ENCODE data around the gene TEX14. TPM values are rescaled to one million over a fixed set of nuclear protein-coding genes. Genes with fewer than 3 reads are reported as not detected.

The TEX14 gene
- total and polyA plus RNA-seq, 10 of the 15 experiments (the other 5 are each of a cell fraction or from before 2014, with no cell fraction given) = 0.15 to 1.3 (median 0.66) TPM

DNA sequence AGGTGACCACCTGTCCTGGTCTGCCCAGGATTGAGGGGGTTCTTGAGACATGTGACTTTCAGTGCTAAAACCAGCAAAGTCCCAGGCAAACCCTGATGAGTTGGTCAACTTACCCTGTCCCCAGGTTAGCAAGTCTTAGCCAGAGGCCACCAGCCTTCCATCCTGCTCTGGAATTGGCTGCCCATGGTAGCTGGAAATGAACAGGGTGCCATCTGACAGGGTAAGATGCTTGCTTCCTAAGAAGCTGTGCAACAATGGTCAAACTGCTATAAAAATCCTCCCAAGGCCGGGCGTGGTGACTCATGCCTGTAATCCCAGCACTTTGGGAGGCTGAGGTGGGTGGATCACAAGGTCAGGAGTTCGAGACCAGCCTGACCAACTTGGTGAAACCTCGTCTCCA lies 154.6 kb downstream of the TEX14 start:
- Histone ChIP-seq H3K4me3 (no peak overlapping the region), H3K4me2 (ENCODE audit: control insufficient read depth, insufficient read depth) (no peak overlapping the region), H3K9me3 (replicated peaks; ENCODE audit: control insufficient read depth, insufficient read depth, low read length) (no peaks in the 10 kb centered on the region), H4K20me1 (ENCODE audit: control insufficient read depth, insufficient read depth) (no peaks in the 10 kb centered on the region), H3K4me1 (ENCODE audit: control insufficient read depth, insufficient read depth, low read length) (no peaks in the 10 kb centered on the region), H3K36me3 (ENCODE audit: control insufficient read depth in 2 of 2, insufficient read depth in 2 of 2, low read length in 1 of 2) (no peaks in the 10 kb centered on the region), H3K79me2 (ENCODE audit: control insufficient read depth, insufficient read depth, low read length) (no peaks in the 10 kb centered on the region), H2AFZ (ENCODE audit: control insufficient read depth, low read depth, low read length) (no peak overlapping the region), H3K9ac (ENCODE audit: control insufficient read depth, insufficient read depth, low read length) (no peak overlapping the region), H3K27ac (ENCODE audit: control insufficient read depth, insufficient read depth) (no peak overlapping the region), H3K27me3 (replicated peaks in 1 of 2; ENCODE audit: control insufficient read depth in 2 of 2, insufficient read depth in 2 of 2, low read length in 1 of 2) (peaks cover 2 to 6% of the 10 kb centered on the region in 2 experiments; a peak in 3 of 4 replicates)
- WGBS (ENCODE audit: insufficient coverage, insufficient replicate concordance, low lambda C conversion rate, missing lambda C conversion rate) = 35% methylated on average over 4 of the region's 4 CpGs
- ChIA-PET SMC1A (ENCODE audit: uncharacterized antibody, unreplicated experiment) (interaction anchor here (0.5 kb wide), 1 partner anchor 159 kb away, joined by 4 read pairs; no protein-coding TSS in a partner anchor), CTCF (no interaction called here), RAD21 (ENCODE audit: unreplicated experiment) (no interaction called here), POLR2A (no interaction called here)
- FAIRE-seq = no peak
- ATAC-seq = no peak
- BruUV-seq (replicated peaks) = no TSS peak
- intact Hi-C loops (cut with micrococcal nuclease; ENCODE audit: unreplicated experiment) (no loop called here), in situ Hi-C loops (cut with MboI) (no loop called here)
- TF ChIP-seq SUPT20H (IDR thresholded peaks at IDR 0.05; ENCODE audit: borderline replicate concordance, control insufficient read depth, low read depth, low read length) (no peak), NFYB (IDR thresholded peaks at IDR 0.05; ENCODE audit: insufficient read depth, low read depth, low read length) (no peak), MTA2 (IDR thresholded peaks at IDR 0.05; ENCODE audit: low read depth) (no peak), CREB1 (IDR thresholded peaks at IDR 0.05; ENCODE audit: low read depth) (no peak), CHD4 (IDR thresholded peaks at IDR 0.05) (no peak)
- TF ChIP-seq, protein P1, sequence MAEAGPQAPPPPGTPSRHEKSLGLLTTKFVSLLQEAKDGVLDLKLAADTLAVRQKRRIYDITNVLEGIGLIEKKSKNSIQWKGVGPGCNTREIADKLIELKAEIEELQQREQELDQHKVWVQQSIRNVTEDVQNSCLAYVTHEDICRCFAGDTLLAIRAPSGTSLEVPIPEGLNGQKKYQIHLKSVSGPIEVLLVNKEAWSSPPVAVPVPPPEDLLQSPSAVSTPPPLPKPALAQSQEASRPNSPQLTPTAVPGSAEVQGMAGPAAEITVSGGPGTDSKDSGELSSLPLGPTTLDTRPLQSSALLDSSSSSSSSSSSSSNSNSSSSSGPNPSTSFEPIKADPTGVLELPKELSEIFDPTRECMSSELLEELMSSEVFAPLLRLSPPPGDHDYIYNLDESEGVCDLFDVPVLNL (IDR thresholded peaks at IDR 0.05; ENCODE audit: low read depth, low read length) = no peak
- TF ChIP-seq, protein P2, sequence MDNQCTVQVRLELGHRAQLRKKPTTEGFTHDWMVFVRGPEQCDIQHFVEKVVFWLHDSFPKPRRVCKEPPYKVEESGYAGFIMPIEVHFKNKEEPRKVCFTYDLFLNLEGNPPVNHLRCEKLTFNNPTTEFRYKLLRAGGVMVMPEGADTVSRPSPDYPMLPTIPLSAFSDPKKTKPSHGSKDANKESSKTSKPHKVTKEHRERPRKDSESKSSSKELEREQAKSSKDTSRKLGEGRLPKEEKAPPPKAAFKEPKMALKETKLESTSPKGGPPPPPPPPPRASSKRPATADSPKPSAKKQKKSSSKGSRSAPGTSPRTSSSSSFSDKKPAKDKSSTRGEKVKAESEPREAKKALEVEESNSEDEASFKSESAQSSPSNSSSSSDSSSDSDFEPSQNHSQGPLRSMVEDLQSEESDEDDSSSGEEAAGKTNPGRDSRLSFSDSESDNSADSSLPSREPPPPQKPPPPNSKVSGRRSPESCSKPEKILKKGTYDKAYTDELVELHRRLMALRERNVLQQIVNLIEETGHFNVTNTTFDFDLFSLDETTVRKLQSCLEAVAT (IDR thresholded peaks at IDR 0.05) = no peak
- no peak for DNase-seq (ENCODE audit: low read depth, low spot score)

Data from GM12878 (cell line).